KOPT-K1 (cell line): Measurements from ENCODE around the gene LAMA2.

Experiments used
- H3K27ac ChIP-seq: fragments of 200-600 bp; sonication (generic); 2 replicates; pipeline ENCODE4 v1.5.1; 2016; ENCODE audit warnings: antibody characterized with exemption, mild to moderate bottlenecking, low read depth, low read length; ENCODE audit not compliant: poor library complexity, severe bottlenecking
- H3K36me3 ChIP-seq: fragments of 200-600 bp; sonication (generic); 2 replicates; pipeline ENCODE4 v1.5.1; 2017; ENCODE audit warnings: antibody characterized with exemption, mild to moderate bottlenecking, low read length, moderate library complexity; ENCODE audit not compliant: insufficient read depth
- H3K9me3 ChIP-seq: fragments of 200-600 bp; sonication (generic); 2 replicates; pipeline ENCODE4 v1.5.1; 2017; ENCODE audit warnings: antibody characterized with exemption, low read length, mild to moderate bottlenecking; ENCODE audit not compliant: insufficient read depth, poor library complexity, severe bottlenecking

Gene LAMA2

GRCh38 chr6:129434091-129434490 lies 551.2 kb downstream of the LAMA2 start:
- Histone ChIP-seq H3K9me3 (no peaks in the 10 kb centered on the region), H3K27ac (no peak overlapping the region), H3K36me3 (no peaks in the 10 kb centered on the region)

GRCh38 chr6:129440691-129441090 lies 557.8 kb downstream of the LAMA2 start:
- Histone ChIP-seq H3K36me3 (no peaks in the 10 kb centered on the region), H3K9me3 (no peaks in the 10 kb centered on the region), H3K27ac (no peak overlapping the region)

- H3K36me3 ChIP-seq, result no peaks in the 10 kb centered on the region
- H3K27ac ChIP-seq, result no peak overlapping the region
- H3K9me3 ChIP-seq, result no peaks in the 10 kb centered on the region
Measured at GRCh38 chr6:129444683-129445082, 561.7 kb downstream of the LAMA2 start.

GRCh38 chr6:129446272-129447197 lies 563.6 kb downstream of the LAMA2 start:
- no peaks in the 10 kb centered on the region for H3K36me3 ChIP-seq
- no peak overlapping the region for H3K27ac ChIP-seq

GRCh38 chr6:129447198-129447565 lies 564.2 kb downstream of the LAMA2 start:
- H3K36me3 ChIP-seq, result no peaks in the 10 kb centered on the region
- no peak overlapping the region for H3K27ac ChIP-seq
- H3K9me3 ChIP-seq, result no peaks in the 10 kb centered on the region

More at GRCh38 chr6:129446272-129447197, 563.6 kb downstream of the LAMA2 start:
- H3K9me3 ChIP-seq, result no peaks in the 10 kb centered on the region

GRCh38 chr6:129448965-129449364 lies 566.0 kb downstream of the LAMA2 start:
- no peak overlapping the region for H3K27ac ChIP-seq
- H3K36me3 ChIP-seq, result no peaks in the 10 kb centered on the region
- H3K9me3 ChIP-seq, result no peaks in the 10 kb centered on the region

GRCh38 chr6:129451187-129451586 lies 568.2 kb downstream of the LAMA2 start:
- H3K27ac ChIP-seq, result no peak overlapping the region

GRCh38 chr6:129453073-129453472 lies 570.1 kb downstream of the LAMA2 start:
- H3K36me3 ChIP-seq, result no peaks in the 10 kb centered on the region
- H3K9me3 ChIP-seq, result no peaks in the 10 kb centered on the region
- H3K27ac ChIP-seq, result no peak overlapping the region

More at GRCh38 chr6:129451187-129451586, 568.2 kb downstream of the LAMA2 start:
- Histone ChIP-seq H3K9me3 (no peaks in the 10 kb centered on the region), H3K36me3 (no peaks in the 10 kb centered on the region)

GRCh38 chr6:129454488-129454887 lies 571.5 kb downstream of the LAMA2 start:
- Histone ChIP-seq H3K36me3 (no peaks in the 10 kb centered on the region), H3K27ac (no peak overlapping the region), H3K9me3 (no peaks in the 10 kb centered on the region)

- Histone ChIP-seq H3K27ac (no peak overlapping the region), H3K36me3 (no peaks in the 10 kb centered on the region), H3K9me3 (no peaks in the 10 kb centered on the region)
Measured at GRCh38 chr6:129455126-129455769, 572.3 kb downstream of the LAMA2 start.

GRCh38 chr6:129460221-129460620 lies 577.3 kb downstream of the LAMA2 start:
- Histone ChIP-seq H3K9me3 (no peaks in the 10 kb centered on the region), H3K27ac (no peak overlapping the region), H3K36me3 (no peaks in the 10 kb centered on the region)

- no peaks in the 10 kb centered on the region for H3K9me3 ChIP-seq
- H3K36me3 ChIP-seq, result no peaks in the 10 kb centered on the region
- H3K27ac ChIP-seq, result no peak overlapping the region
Measured at GRCh38 chr6:129469070-129469662, 586.2 kb downstream of the LAMA2 start.

- H3K9me3 ChIP-seq, result no peaks in the 10 kb centered on the region
- H3K27ac ChIP-seq, result no peak overlapping the region
- H3K36me3 ChIP-seq, result no peaks in the 10 kb centered on the region
Measured at GRCh38 chr6:129472239-129472638, 589.3 kb downstream of the LAMA2 start.

GRCh38 chr6:129473546-129473945 lies 590.6 kb downstream of the LAMA2 start:
- H3K27ac ChIP-seq, result no peak overlapping the region
- no peaks in the 10 kb centered on the region for H3K9me3 ChIP-seq

GRCh38 chr6:129475477-129476247 lies 592.7 kb downstream of the LAMA2 start:
- H3K36me3 ChIP-seq, result no peaks in the 10 kb centered on the region
- H3K27ac ChIP-seq, result no peak overlapping the region
- no peaks in the 10 kb centered on the region for H3K9me3 ChIP-seq

More at GRCh38 chr6:129473546-129473945, 590.6 kb downstream of the LAMA2 start:
- no peaks in the 10 kb centered on the region for H3K36me3 ChIP-seq
